NCI-H128 (cell line): ENCODE results near the gene DNASE1L2.

Source experiments
- DNase-seq: peaks from one replicate; lab custom pipeline; 2025; ENCODE audit not compliant: unreplicated experiment; lab: John Stamatoyannopoulos, UW

The DNASE1L2 gene, protein sequence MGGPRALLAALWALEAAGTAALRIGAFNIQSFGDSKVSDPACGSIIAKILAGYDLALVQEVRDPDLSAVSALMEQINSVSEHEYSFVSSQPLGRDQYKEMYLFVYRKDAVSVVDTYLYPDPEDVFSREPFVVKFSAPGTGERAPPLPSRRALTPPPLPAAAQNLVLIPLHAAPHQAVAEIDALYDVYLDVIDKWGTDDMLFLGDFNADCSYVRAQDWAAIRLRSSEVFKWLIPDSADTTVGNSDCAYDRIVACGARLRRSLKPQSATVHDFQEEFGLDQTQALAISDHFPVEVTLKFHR

DNA sequence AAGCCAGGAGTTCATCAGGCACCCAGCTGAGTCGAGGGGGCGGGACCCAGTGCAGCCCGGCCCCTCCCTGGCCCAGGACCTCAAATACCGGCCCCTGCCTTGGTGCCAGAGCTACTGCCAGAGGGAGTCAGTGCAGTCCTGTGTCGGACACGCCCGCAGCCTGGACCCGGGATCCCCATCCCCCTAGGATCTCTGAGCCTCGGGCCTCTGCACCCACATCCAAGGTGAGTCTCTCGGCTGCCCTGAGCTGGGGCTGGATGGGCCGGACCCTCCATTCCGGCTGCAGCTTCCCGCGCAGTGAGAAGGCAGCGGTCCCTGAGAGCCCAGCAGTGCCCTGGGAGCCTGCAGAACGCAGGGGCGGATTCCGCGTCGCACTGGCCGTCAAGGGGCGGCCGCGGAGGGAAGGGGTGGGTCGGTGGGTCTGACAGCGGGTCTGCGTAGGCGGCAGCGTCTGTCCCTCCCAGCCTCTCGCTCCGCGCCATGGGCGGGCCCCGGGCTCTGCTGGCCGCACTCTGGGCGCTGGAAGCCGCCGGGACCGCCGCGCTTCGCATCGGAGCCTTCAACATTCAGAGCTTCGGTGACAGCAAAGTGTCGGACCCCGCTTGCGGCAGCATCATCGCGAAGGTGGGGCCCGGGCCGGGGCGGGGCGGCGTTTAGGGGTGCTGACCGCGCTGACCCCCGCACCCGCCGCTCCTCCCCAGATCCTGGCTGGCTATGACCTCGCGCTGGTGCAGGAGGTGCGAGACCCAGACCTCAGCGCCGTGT lies at the start of gene DNASE1L2:
TSS of gene DNASE1L2 (plus strand) at position 108 of the 765 bp plus-strand sequence. CDS start at position 481, 373 bp downstream.
- DNase-seq: no peak

DNA sequence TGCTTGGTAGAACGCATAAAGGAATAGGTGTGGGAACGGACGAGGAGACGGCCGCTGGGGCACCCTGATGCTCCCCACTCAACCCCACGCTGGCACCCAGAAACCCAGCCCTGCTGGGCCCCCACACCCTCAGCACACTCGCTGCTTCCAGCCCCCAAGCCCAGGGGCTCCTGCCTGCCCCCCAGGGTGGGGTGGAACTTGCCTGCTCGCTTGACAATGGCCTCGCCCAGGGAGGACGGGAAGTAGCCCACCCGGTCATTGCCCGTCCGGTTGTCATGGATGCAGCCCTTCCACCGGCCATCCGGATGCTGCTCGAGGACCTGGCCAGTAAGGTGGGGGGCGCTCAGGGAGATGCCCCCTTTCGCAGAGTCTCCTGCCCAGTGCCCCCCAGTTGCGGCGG lies 49.7 kb upstream of the DNASE1L2 start:
- no peak for DNase-seq

DNA sequence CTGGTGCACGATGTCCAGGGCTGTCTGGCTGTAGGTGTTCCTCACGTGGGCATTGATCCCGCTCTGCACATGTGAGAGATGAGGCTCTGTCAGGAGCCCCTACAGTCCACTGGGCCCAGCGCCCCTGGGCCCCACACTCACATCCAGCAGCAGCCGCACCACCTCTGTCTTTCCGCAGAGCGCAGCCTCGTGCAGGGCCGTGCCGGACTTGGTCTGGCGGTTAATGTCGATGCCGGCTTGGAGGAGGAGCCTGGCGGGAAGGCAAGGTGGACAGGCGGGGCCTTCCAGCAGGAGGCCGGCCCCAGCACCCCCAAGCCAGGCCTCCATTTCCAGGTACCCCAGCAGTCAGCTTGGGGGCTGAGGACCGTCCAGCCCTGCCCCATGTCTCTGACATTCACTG lies 49.0 kb upstream of the DNASE1L2 start:
- no peak for DNase-seq

DNA sequence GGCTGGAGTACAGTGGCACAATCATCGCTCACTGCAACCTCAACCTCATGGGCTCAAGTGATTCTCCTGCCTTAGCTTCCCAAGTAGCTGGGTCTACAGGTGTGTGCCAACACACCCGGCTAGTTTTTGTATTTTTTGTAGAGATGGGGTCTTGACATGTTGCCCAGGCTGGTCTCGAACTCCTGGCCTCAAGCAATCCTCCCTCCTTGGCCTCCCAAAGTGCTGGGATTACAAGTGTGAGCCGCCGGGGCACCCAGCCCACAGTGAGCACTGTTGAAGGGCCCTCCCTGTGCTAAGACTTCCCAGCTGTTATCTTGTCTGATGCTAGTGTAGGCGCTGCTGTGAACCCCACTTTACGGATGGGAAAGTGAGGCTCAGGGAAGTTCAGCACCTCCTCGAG lies 47.8 kb upstream of the DNASE1L2 start:
- DNase-seq: no peak

DNA sequence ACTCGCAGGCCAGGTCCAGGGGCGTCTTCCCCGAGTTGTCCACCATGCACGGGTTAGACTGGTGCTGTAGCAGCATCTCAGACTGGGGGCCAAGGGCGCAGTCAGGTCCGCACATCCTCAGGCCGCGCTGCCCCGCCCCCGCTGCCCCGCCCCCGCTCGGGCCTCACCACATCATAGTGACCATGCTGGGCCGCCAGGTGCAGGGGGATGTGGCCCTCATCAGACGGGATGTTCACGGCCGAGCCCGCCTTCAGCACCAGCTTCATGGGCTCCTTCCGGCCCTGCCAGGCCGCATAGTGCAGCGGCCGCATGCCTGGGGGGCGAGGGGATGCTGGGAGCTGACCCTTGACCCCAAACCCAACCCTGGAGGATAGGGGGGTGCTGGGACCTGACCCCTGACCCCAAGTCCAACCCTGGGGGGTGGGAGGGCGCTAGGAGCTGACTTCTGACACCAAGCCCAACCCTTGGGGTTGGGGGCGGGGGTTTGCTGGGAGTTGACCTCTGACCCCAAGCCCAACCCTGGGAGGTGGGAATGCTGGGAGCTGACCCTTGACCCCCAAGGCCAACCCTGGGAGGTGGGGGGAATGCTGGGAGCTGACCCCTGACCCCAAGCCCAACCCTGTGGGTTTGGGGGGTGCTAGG lies 46.9 kb upstream of the DNASE1L2 start:
- DNase-seq: no peak

DNA sequence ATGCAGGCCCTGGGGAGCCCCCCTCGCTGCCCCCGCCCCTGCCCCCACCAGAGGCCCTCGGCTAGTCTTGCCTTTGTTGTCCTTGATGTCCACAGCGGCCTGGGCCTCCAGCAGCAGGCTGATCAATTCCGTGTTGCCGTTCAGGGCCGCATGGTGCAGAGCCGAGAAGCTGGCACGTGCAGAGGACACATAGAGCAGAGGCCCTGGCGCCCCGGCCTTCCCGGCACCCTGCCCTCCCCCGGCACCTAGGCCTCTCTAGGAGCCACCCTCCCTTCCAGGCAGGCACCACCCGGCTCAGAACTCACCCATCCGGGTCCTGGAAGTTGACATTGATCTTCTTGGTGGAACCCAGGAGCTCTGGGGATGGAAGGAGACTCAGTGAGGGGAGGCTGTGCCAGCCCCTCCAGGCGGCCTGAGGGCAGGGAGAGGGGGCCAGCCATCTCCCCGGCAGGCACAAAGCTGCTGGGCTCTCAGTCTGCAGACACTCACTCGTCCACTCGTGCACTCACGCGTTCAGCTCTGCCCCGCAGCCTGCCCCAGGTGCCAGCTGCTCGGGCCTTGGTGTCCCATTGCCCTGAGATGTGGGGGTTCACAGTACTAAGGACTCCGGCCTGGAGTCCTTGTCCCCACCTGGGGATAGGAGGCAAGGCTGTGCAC lies 46.1 kb upstream of the DNASE1L2 start:
- no peak for DNase-seq

DNA sequence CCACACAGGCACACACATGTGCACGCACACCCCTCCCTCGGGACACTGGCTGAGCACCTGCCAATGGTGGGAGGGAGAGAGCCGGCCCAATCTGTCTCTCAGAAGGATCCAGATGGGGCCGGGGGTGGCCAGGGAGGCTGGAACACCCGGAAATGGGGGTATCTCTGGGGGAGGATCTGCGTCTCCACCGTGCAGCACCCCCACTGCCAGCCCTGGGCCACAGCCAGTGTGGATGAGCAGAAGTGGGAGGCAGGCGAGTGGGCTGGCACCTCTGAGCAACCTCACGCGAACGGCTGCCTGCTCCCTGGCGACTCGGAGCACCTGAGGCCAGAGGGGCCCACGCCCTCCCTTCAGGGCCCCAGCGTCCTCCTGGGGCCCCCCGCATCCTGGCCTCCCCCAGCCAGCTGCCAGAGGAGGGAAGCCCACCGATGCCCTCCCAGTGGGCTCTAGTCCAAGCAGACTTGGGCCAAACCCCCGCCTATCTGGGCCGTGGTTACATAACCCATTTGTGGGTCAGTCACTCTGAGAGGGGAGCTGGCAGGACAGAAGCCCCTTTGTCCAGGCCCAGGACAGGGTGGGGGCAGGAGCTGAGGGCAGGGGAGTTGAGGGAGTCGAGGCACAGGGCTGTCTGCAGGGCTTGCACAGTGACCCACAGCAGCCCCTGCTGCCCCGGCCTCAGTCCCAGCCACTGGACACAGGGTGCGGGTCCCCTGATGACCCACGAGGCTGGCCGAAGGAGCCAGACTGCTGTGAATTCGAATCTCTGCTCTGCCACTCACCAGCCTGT lies 45.4 kb upstream of the DNASE1L2 start:
- DNase-seq: no peak

DNA sequence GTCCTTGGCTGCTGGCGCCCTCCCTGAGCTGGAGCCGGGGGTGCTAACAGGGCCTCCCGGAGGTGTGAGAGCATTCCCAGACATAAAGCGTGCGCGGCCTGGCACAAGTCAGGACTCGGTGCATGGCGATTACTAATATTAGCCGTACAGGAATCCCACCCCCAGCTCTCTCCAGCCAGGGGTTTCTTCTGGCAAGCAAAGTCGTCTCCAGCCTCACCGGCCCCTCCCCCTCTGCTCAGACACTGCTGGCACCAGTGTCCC lies 44.9 kb upstream of the DNASE1L2 start:
- no peak for DNase-seq

DNA sequence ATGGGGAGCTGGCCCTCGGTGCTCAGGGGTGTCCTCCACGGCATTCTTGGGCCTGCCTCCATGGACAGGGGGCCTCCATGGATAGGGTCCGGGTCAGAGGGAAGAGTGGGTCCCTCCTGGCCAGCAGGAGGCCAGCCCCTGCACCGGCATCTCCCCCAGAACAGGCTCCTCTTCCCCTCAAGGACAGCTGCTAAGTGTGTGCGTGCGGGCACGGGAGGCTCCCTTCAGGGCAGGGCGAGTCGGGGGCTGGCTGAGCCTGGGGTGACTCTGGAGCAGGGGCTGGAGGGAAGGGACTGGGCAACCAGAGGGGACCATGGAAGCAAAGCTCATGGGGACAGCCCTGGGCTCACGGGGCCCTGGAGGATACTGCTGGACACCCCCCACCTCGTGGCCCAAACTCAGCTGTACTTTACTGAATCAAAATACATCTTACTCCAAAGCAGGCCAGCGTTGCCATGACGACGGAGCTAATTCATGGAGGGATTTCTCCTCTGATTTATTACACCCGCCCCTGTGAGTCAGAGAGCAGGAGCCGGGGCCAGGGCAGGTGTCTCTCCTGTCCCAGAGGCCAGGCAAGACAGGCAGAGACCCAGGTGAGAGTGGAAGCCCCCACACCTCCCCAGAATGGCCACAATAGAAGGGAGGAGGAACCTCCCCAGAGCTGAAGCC lies 41.9 kb upstream of the DNASE1L2 start:
- DNase-seq: no peak

DNA sequence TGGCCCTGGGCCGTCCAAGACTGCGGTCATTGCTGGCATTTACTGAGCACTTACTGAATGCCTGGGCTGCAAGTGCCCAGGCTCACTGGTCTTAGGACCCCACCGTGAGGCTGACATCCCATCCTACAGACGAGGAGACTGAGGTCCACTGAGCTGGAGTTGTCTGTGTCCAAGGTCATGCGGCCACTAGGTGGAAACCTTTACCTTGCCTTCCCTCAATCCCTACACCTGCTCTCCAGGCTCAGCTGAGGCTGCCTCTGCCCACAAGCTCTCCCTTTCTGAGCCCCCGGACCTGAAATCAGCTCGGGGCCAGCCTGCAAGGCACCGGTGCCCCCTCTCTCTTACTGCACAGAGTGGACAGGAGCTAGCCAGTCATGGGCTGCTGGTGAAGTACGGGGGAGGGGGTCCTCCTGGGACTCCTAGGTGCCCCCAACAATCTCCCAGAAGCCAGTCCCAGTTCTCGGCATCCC lies 41.4 kb upstream of the DNASE1L2 start:
- DNase-seq: no peak

DNA sequence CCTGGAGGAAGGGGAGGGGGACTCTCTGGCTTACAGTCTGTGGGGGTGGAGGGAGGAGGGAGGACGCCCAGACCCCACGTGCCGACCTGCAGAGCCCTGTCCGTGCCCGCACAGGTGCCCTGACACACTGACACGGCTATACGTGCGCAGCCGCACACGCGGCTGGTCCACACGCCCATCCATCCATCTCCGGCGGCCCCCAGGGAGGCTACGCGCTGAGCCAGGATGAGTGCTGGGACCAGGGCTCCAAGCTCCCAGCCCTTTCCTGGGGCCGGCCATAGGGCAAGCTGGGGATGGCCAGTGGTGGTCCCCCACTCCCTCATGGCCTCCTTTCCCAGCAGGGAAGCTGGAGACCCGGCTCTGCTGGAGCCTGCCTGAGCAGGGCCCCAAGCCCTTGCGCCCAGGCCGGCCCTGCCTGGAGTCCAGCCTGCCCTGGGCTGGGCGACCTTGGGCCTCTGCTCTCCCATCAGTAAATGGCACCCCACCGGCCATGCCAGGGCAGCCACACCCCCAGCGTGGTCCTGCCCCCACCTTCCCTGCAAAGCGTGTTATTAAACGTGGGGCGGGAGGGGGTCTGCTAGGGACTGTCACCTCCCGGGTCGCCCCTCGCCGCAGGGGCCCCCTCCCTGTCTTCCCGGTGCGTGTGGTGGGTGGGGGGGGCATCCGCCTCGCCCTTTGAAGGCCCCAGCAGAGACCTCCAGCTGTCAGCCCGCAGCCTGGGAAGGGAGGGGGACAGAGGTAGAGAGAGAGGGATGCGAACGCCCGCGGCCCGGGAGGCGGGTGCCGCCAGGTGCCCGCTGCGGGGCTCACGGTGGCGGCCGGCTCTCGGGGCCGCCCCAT lies 40.7 kb upstream of the DNASE1L2 start:
- DNase-seq: no peak

DNA sequence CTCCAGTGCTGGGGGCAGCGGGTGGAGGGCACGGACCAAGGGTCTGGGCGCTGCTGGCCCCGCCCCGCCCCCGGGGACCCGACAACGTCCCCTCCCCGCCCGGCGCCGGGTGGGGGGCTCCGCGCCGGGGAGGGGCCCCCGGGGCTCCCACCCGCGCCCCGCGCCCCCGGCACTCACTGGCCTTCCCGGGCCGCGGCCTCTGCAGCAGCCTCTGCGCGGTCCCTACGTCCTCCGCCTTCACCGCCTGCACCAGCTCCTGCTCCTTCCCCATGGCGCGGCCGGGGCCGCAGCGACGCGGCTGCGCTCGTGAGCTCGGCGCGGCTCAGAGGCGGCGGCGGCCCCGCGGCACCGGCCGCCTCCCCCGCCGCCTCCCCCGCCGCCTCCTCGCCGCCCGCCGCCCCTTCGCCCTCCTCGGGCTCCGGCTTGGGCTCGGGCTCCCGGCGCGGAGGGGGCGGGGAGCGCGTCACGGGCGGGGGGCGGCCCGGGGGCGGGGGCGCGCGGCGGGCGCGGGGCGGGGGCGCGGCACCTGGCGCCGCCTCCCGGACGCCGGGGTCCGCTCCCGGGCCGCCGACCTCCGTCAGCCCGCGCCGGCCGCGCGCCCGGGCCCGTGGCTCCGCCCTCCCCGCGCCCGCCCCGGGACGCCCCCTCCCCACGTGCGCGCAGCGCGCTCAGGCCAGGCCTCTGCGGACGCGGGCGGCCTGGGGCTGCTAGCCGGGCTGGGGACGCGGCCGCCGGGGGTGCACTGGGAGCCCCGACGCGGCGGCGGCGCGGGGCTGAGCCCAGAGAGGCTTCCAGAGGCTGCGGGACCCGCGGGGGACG lies 39.9 kb upstream of the DNASE1L2 start, which contains the start of gene CASKIN1:
TSS of gene CASKIN1 (minus strand) at position 444 of the 819 bp plus-strand sequence. CDS start at position 271, 173 bp downstream.
- DNase-seq: no peak

DNA sequence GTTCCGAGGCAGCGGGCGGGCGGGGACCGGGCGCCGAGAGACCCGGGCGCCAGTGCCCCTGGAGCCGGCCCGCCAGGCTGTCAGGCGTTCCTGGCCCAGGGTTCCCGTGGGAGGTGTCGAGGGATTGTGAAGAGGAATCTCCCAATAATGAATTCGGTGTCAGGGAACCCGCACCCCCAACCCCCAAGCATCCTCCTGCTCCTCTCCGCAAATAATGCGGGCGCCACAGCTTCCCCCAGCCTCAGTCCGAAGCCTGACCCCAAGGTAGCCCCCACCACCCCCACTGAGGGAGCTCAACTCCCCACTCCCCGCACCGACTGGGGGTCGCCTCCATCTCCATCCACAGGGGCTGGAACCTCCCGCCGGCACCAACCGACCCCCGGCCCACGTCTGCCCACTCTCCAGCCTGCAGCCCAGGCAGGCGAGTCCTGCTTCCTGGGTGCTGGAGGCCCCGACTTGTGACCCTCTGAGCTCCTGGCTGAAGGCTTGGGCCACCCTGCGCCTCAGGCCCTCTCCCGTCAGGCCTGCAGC lies 39.2 kb upstream of the DNASE1L2 start:
- DNase-seq: no peak

DNA sequence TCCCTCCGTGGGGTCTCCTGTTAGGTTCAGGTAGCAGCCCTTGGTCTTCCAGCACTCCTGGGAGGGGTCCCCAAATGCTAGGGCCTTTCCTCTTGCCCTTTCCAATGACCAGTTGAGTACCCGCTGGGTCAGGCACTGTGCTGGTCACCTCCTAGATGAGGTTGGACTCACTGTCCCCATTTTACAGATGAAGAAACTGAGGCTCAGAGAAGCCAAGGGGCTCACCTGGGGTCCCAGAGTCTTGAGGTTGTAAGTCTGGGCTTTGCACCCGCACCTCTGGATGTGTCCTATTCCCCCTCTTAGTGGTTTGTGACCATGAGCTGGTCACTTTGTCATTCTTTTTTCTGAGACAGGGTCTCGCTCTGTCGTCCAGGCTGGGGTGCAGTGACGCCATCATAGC lies 38.5 kb upstream of the DNASE1L2 start:
- no peak for DNase-seq

DNA sequence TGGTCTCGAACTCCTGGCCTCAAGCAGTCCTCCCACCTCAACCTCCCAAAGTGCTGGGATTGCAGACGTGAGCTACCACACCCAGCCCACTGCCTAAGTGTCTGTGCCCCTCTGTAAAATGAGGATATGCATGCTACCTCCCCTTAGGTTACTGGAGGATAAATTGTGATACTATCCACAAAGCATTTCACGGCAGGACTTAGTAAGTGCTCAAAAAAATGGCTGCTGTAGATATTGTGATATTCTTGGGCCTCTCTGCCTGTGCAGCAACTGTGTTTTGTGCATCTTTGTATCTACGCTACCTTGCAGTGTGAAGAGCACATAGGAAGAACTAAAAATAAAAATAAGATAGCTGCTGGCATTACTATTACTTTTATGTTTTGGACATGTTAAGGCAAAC lies 38.0 kb upstream of the DNASE1L2 start:
- no peak for DNase-seq

DNA sequence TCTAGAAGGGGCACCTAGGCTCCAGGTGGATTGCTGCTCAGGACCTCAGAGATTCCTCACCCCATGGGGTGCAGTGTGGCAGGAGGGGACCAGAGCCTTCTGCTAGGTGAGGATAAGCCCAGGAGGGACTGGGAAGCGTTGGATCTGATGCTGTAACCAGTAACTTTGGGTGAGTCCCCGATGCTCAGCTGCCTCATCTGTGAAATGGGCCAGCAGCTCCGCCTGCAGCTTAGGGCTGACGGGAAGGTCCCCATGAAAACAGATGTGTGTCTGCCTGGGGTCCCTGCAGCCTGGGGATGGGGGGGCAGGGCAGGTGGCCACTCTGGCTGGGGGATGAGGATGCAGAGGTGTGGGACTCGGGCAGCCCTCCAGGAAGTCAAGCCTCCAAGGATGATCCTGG lies 37.1 kb upstream of the DNASE1L2 start:
- DNase-seq: no peak

DNA sequence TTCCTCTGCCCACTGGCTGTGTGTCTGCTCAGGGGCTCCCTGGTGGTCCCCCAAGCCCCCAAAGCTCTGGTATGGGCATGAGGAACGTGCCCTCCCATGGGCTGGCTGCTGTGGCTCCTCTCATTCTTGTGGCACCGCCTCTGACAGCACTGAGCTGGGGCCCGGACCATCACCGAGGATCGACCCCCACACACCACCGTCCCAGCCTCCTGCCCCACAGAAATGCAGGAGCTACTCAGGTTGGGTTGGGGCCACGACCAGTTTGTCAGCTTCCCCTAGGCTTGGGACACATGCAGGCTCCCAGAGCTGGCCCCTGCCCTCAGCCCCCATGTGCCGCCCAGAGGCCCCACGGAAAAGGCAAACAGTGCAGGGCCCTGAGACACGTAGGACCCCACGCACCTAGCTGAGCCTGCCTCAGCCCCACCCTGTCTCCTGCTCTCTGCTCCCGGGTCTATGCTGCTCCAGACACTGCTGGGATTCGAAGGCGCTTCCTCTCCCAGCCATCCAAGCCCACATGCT lies 36.6 kb upstream of the DNASE1L2 start:
- no peak for DNase-seq

DNA sequence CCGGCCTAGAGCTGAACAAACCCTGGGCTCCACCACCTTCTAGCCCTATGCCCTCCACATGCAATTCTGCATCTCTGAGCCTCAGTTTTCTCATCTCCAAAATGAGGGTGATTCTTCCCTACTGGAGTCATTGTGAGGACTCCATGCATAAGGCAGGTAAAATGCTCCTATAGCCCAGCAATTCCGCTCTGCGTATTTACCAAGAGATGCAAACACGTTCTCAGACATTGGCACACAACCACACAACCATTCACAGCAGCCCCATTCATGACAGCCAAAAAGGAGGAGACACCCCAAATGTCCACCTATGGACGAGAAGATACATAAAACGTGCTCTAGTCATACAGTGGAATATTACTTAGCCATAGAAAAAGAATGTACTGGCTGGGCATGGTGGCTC lies 35.9 kb upstream of the DNASE1L2 start:
- no peak for DNase-seq
